Measurements from ENCODE around the gene EFL1.
"Not testable (repeated sequence)": the region's sequence is repeated elsewhere in the genome, so short reads cannot be mapped to it uniquely, and the experiment has no call there.

The EFL1 gene

GRCh38 chr15:82275410-82275809 lies 12.9 kb upstream of the EFL1 start:
- no peak for DNase-seq

- no peak for DNase-seq
These were observed 9.6 kb upstream of the EFL1 start for GRCh38 chr15:82272154-82272553.

DNA sequence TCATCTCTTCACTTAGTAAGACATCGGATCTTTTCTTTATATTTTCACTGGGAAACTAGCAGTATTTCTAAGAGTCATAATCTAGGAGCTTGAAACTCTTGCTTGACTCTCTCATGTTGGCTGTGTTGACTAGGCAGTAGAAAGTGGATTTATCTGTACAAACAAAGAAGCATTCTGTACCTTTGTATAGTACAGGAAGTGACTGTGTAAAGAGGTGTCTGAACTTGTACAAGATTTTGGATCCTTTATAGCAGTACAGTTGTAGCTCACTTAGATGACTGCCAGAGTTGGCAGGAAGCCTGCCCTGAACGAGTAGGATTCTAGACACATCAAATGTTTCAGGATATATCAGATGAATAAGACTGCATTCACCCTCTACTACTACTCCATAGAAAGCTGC lies 5.9 kb upstream of the EFL1 start:
- DNase-seq: not testable (repeated sequence)

- not testable (repeated sequence) for DNase-seq
These were observed 4.6 kb upstream of the EFL1 start for GRCh38 chr15:82267137-82267536.

GRCh38 chr15:82263350-82263749 lies 816 bp upstream of the EFL1 start:
- no peak for DNase-seq

GRCh38 chr15:82261566-82262421 lies 740 bp downstream of the EFL1 start:
- DNase-seq: peak; percentile 52

- not testable (repeated sequence) for DNase-seq
These were observed 14.3 kb downstream of the EFL1 start for GRCh38 chr15:82248261-82248660.

DNA sequence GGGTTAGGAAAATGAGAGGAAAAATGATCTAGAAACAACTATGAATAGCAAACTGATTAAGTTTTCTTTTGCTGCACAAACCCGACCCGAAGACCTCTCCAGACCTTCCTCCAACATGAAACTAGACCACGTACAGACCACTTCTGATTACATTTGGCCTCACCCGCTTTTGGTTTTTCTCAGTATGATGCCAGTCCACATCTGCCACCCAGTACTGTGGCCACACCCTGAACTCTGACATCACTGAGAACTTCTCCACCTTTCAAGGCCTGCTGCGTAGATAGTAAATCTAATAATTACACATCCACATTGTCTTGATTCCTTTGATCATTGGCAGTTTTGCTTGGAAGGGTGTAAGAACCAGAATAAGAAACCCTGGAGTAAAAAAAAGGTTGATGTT lies 16.6 kb downstream of the EFL1 start:
- DNase-seq: not testable (repeated sequence)

- DNase-seq: not testable (repeated sequence)
These were observed 18.9 kb downstream of the EFL1 start for GRCh38 chr15:82243644-82244043.

DNA sequence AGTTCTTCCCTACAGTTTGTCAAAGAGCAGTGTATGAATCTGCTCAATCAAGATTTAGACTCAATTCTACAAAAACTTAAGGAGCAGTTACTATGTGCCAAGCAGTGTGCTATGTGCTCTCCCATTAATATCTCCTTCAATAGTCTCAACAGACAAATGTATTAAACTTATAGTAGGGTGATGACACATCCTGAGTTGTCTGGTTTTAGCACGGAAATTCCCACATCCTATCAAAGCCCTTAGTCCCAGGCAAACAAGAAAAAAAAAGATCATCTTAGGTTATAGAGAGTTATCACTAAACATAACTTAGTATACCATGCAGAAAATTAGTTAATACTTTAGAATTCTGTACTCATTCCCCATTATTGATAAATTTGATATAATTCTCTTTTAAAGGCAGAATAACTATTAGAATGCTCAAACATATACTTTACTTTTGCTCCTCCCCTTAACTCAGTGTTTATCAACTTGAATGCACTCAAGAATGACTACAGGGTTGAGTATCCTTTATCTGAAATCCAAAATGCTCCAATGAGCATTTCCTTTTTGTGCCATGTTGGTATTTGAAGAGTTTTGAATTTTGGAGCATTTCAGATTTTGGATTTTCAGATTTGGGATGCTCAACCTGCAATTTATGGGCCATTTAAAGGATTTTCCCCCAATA lies 20.6 kb downstream of the EFL1 start:
- DNase-seq: not testable (repeated sequence)

DNA sequence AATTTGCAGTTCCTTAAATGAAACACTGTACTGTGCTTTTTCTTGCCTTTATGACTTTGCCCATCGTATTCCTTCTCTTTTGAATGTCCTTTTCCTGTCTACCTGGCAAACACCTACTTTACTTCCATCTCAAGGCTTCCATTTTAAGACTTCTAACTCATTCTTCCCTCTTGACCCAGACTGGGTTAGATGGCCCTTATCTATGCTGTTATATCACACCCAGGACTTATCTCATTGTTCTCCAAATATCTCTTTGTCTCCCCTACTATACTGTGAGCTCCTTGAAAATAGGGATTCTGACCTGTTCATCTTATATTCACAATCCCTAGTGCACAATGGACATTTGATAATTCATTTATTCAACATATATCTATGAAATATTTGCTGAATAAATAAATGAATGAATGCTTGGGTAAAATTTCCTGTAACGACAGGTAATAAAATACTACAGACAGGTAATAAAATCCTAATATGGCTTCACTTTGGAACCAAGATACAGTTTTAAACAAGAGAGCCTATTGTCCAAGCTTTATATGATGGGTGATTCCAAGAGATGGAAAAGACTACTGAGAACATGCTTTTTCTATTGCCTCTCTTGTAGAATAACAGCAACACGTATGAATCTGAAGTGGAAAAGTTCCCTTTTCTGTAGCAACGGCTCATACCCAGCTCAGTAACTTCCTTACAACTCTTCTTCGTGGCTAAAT lies 22.7 kb downstream of the EFL1 start:
- no peak for DNase-seq

- not testable (repeated sequence) for DNase-seq
These were observed 24.5 kb downstream of the EFL1 start for GRCh38 chr15:82237944-82238534.

GRCh38 chr15:82231842-82232241 lies 30.7 kb downstream of the EFL1 start:
- no peak for DNase-seq

DNA sequence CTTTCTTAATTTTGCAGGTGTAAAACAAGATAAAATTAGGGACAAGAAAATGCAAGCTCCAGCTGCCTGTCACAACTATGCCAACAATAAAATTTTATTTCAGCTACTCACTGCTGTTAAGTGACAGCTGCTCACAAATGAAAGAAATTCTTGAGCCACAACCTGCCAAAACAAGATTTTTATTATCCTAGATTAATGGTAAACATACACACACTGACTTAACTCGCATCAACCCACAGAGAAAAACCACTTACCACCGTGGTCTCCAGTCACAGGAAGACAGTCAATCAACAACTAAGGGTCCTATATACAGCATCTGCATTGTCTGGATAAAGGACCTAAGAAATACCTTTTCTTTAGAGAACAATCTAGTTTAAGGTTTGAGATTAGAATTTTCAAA lies 31.3 kb downstream of the EFL1 start:
- DNase-seq: no peak

DNA sequence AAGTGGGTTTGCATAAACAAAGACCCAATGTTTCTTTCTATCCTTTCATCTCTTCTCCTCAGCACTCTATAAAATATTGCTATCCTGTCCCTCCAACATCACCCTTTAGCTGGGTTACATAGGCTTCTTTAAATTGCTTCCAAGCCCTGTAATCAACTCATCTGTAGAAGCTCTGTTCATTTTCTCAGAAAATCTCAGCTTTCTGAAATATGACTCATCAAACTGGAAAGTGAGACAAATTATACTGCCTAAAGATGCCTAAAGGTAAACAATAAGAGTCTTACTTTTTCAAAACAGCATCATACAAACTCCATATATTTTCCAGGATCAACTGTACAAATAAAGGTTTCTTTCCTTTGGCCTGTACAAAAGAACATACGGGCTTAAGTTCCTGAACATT lies 33.8 kb downstream of the EFL1 start:
- DNase-seq: no peak

- DNase-seq: not testable (repeated sequence)
These were observed 41.0 kb downstream of the EFL1 start for GRCh38 chr15:82221535-82221934.

DNA sequence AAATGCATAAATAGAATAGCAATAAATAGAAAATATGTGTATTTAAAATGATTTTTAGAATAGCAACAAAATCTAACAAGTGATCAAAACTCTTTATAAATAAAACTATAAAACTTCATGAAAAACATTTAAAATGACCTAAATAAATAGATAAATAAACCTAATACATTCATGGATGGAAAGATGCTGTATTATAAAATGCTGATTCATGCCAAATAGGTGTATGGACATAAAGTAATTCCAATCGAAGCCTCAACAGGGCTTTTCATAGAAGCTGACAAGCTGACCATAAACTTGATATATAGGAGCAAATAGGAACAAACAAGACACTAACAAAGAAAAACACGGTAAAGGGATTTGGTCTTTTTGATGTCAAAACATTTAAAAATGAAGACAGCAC lies 46.4 kb downstream of the EFL1 start:
- DNase-seq: not testable (repeated sequence)

- not testable (repeated sequence) for DNase-seq
These were observed 50.3 kb downstream of the EFL1 start for GRCh38 chr15:82212201-82212600.

- peak; percentile 4 for DNase-seq
These were observed 52.4 kb downstream of the EFL1 start for GRCh38 chr15:82210066-82210597.

DNA sequence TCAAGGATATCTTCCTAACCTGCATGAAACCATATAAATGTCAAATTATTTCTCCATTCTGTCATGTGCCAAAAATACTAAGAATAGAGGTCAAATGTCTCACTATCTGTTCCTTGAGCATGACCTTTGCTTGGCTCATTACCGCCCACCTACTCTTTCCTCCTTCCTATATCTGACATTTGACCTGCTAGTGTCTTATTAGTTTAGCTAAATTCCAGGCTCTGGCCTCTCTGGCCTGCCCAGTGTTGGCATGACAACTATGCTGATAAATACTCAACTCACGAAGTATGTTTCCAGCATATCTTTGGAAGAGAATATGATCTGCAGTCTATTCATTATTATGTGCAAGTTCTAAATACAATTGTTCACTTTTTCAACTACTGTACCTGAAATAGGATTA lies 58.0 kb downstream of the EFL1 start:
- not testable (repeated sequence) for DNase-seq

- peak; percentile 31 for DNase-seq
These were observed 64.6 kb downstream of the EFL1 start for GRCh38 chr15:82197733-82198594.

GRCh38 chr15:82196353-82196752 lies 66.2 kb downstream of the EFL1 start:
- no peak for DNase-seq
